Lower lobe of right lung (tissue), 2 donors: ENCODE measurements around the gene ARL13A. TPM values are rescaled to one million over a fixed set of nuclear protein-coding genes. Genes with fewer than 3 reads are reported as not detected.
"Not testable (repeated sequence)": the region's sequence is repeated elsewhere in the genome, so short reads cannot be mapped to it uniquely, and the experiment has no call there.

Source experiments
- ATAC-seq, 2 donors: fragments of 200-7000 bp; cut with Tn5 transposase; one replicate each; pipeline ENCODE4 v1.9.1; 2020 to 2022; ENCODE audit warnings: mild to moderate bottlenecking in 2 of 2, moderate library complexity in 2 of 2
- DNase-seq: peaks from one replicate; pipeline ENCODE4 v3.0.0-alpha.2; 2020
- H3K27ac ChIP-seq: fragments of 200-600 bp; one replicate; pipeline ENCODE4 v1.8.0; 2022
- H3K27me3 ChIP-seq: fragments of 200-600 bp; one replicate; pipeline ENCODE4 v1.8.0; 2022; ENCODE audit warnings: low read depth
- H3K36me3 ChIP-seq: fragments of 200-600 bp; one replicate; pipeline ENCODE4 v1.8.0; 2022; ENCODE audit warnings: mild to moderate bottlenecking
- H3K4me1 ChIP-seq: fragments of 200-600 bp; one replicate; pipeline ENCODE4 v1.8.0; 2022
- H3K4me3 ChIP-seq: fragments of 200-600 bp; one replicate; pipeline ENCODE4 v1.8.0; 2022; ENCODE audit warnings: mild to moderate bottlenecking
- H3K9me3 ChIP-seq: fragments of 200-600 bp; one replicate; pipeline ENCODE4 v1.8.0; 2022
- intact Hi-C: fragments of 100-400 bp; cut with DNase I; formaldehyde crosslinking; loops from one replicate; pipeline ENCODE4 v1.11.0; 2022
- total RNA-seq: library from RNA; stranded (reverse); fragmentation: NEBNext Ultra II Directional; extraction: Animal tissue kit (Norgen Biotek cat#: 25700); gene quantifications from one replicate; pipeline ENCODE4 v1.2.1, GENCODE V29; 2021
- TF ChIP-seq, protein P1 (sequence below): fragments of 200-600 bp; IDR thresholded peaks from one replicate; pipeline ENCODE4 v1.8.0; 2022; ENCODE audit warnings: antibody characterized with exemption, mild to moderate bottlenecking
- donor health status: DM: no; HTN: yes; CAD: no; lungs with severe emphysema.

Gene ARL13A
- total RNA-seq, 1 donor from 2014 or later: not detected

DNA sequence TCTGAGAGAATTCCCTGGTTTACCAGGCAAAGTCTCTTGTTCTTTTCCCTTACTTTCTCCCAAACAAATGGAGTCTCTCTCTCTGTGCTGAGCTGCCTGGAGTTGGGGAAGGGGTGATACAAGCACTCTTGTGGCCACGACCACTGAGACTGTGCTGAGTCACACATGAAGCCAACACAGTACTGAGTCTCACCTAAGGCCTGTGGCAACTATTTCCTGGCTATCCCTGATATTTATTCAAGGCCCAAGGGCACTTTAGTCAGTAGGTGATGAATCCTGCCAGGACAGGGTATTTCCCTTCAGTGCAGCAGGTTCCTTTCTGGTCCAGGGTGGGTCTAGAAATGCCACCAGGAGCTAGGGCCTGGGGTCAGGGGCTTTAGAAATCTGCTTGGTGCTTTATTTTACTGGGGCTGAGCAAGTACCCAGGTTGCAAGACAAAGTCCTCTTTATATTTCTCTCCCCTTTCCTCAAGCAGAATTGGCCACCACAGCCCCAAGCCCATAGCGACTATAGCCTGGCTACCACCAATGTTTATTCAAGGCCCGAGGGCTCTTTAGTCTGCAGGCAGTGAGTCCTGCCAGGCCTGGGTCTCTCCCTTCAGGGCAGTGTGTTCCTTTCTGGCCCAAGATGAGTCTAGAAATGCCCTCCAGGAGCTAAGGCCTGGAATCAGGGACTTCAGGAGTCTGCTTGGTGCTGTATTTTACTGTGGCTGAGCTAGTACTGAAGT lies 10.5 kb downstream of the ARL13A start:
- H3K27ac ChIP-seq: no peak overlapping the region
- no peaks in the 10 kb centered on the region for H3K36me3 ChIP-seq
- no peak overlapping the region for H3K4me3 ChIP-seq
- TF ChIP-seq, protein P1, sequence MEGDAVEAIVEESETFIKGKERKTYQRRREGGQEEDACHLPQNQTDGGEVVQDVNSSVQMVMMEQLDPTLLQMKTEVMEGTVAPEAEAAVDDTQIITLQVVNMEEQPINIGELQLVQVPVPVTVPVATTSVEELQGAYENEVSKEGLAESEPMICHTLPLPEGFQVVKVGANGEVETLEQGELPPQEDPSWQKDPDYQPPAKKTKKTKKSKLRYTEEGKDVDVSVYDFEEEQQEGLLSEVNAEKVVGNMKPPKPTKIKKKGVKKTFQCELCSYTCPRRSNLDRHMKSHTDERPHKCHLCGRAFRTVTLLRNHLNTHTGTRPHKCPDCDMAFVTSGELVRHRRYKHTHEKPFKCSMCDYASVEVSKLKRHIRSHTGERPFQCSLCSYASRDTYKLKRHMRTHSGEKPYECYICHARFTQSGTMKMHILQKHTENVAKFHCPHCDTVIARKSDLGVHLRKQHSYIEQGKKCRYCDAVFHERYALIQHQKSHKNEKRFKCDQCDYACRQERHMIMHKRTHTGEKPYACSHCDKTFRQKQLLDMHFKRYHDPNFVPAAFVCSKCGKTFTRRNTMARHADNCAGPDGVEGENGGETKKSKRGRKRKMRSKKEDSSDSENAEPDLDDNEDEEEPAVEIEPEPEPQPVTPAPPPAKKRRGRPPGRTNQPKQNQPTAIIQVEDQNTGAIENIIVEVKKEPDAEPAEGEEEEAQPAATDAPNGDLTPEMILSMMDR: no peak
- intact Hi-C loops: no loop called here
- no peaks in the 10 kb centered on the region for H3K9me3 ChIP-seq
- ATAC-seq (peak; percentile 12 to 27), DNase-seq (no peak)
- H3K27me3 ChIP-seq: no peaks in the 10 kb centered on the region
- no peaks in the 10 kb centered on the region for H3K4me1 ChIP-seq

DNA sequence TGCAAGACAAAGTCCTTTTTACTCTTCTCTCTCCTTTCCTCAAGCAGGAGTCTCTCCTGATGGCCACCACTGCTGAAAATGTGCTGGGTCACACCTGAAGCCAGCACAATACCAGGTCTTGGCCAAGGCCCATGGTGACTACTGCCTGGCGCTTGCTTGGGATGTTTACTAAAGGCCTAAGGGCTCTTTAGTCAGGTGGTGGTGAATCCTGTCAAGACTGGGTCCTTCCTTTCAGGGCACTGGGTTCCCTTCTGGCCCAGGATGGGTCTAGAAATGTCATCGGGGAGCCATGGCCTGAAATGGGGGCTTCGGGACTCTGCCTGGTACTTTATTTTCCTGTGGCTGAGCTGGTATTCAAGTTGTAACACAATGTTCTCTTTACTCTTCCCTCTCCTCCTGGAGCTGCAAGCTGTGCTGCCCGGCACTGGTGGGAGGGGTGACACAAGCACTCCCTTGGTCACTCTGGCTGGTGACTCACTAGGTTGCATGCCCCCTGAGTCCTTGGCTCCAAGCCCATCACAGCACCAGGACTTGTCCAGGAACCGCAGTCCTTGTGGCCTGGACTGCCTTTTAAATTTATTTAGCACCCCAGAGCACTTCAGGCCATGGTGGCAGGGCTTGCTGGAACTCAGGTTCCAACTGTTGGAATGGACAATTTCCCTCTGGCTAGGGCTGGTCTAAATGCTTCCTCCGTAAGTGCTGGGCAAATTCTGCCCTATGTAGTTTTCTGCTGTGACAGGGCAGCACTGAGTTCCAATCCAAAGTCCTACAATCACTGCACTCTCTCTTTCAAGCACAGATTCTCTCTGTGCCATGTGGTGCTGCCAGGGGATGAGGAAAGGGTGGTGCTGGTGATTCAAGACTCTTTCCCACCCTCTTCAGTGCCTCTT lies 11.3 kb downstream of the ARL13A start:
- no peaks in the 10 kb centered on the region for H3K9me3 ChIP-seq
- ATAC-seq (peak; percentile 64 to 78), DNase-seq (peak; percentile 52)
- no peak overlapping the region for H3K27ac ChIP-seq
- no peaks in the 10 kb centered on the region for H3K36me3 ChIP-seq
- H3K27me3 ChIP-seq: no peaks in the 10 kb centered on the region
- H3K4me3 ChIP-seq: no peak overlapping the region
- TF ChIP-seq, protein P1: no peak
- H3K4me1 ChIP-seq: no peaks in the 10 kb centered on the region
- intact Hi-C loops: no loop called here

DNA sequence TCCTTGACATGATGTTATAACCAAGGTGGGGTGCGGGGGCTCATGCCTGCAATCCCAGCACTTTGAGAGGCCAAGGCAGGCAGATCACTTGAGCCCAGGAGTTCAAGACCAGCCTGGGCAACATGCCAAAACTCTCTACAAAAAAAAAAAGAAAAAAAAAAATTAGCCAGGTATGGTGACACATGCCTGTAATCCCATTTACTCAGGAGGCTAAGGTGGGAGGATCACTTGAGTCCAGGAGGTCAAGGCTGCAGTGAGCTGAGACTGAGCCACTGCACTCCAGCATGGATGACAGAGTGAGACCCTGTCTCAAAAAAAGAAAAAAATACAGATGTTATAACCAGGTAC lies 12.0 kb downstream of the ARL13A start:
- H3K4me1 ChIP-seq, DNase-seq, H3K4me3 ChIP-seq, H3K27me3 ChIP-seq, H3K36me3 ChIP-seq, H3K27ac ChIP-seq, intact Hi-C loops, H3K9me3 ChIP-seq, ATAC-seq: not testable (repeated sequence)

DNA sequence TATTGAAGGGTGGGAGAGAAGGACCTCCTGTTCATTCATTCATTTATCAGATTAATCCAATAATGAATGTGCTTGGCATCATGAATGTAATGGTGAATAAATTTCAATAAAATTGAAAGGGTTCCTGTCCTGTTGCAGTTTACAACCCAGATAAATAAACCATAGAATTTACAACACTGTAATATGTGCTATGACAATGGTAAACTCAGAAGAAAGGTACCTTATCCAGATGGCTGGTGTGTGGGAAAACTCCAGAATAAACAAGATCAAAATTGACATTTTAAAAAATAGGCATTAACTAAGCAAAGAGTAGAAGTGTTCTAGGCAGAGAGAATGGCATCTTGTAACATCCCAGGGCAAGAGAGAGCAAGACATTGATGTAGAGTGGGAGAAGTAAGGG lies 15.3 kb downstream of the ARL13A start:
- intact Hi-C loops: no loop called here
- Histone ChIP-seq H3K4me3 (no peak overlapping the region), H3K4me1 (no peaks in the 10 kb centered on the region), H3K27me3 (no peaks in the 10 kb centered on the region), H3K36me3 (no peaks in the 10 kb centered on the region), H3K9me3 (no peaks in the 10 kb centered on the region), H3K27ac (no peak overlapping the region)
- ATAC-seq: no peak
- DNase-seq: no peak
- TF ChIP-seq, protein P1: no peak

DNA sequence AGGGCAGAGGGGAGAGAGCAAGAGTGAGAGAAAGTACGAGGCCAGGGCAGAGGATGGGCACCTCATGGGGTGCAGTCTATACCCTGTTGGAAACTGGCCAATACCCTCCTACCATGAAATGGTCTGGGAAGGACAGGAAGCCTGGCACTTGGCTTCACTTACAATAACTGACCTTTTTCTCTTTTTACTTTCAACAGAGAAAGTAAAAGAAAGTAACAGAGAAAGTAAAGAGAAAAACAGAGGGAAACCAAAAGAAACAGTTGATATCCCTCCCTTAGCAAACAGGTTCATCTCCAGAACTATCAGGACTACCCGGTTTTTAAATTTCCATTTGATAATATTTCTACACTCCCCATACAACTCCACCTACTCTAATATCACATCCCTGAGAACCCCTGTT lies 20.6 kb downstream of the ARL13A start:
- Histone ChIP-seq H3K4me3 (no peak overlapping the region), H3K27ac (no peak overlapping the region), H3K36me3 (no peaks in the 10 kb centered on the region), H3K9me3 (no peaks in the 10 kb centered on the region), H3K4me1 (no peaks in the 10 kb centered on the region), H3K27me3 (no peaks in the 10 kb centered on the region)
- DNase-seq (no peak), ATAC-seq (no peak)
- TF ChIP-seq, protein P1: no peak
- intact Hi-C loops: no loop called here
